ACHN (cell line): Measurements from ENCODE around the gene CDC42EP5.

ENCODE experiments used
- DNase-seq: peaks from one replicate; pipeline ENCODE4 v3.0.0-alpha.2; 2015
- in situ Hi-C: cut with HindIII; loops from 2 replicates; pipeline ENCODE4 v1.10.0; 2017; ENCODE audit warnings: low sequenced_read_pairs, low pct_ligation_motif_present, low pct_unique_long_range_greater_than_20kb

CDC42EP5 gene

DNA sequence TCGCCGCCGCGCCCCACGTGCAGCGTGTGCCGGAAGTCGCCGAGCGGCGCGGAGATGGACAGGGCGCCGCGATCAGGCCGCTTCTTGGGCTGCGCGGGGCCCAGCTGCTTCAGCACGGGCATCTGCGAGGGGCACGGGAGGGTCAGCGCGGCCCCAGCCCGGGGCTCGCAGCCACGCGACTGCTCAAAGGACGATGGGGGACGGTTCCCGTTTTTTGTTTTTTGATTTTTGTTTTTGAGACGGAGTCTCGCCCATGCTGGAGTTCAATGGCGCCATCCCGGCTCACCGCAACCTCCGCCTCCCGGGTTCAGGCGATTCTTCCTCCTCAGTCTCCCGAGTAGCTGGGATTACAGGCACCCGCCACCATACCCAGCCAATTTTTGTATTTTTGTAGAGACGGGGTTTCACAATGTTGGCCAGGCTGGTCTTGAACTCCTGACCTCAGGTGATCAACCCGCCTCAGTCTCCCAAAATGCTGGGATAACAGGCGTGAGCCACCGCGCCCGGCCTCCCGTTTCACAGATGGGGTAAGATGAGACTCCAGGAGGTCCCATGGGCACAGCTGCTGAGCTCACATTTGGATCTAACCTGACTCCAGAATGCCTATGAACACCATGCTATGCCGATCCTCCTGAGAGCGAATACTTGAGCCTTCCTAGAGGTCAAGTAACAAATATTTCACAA lies 7.5 kb downstream of the CDC42EP5 start:
- DNase-seq, result no peak
- in situ Hi-C loops, result no loop called here

DNA sequence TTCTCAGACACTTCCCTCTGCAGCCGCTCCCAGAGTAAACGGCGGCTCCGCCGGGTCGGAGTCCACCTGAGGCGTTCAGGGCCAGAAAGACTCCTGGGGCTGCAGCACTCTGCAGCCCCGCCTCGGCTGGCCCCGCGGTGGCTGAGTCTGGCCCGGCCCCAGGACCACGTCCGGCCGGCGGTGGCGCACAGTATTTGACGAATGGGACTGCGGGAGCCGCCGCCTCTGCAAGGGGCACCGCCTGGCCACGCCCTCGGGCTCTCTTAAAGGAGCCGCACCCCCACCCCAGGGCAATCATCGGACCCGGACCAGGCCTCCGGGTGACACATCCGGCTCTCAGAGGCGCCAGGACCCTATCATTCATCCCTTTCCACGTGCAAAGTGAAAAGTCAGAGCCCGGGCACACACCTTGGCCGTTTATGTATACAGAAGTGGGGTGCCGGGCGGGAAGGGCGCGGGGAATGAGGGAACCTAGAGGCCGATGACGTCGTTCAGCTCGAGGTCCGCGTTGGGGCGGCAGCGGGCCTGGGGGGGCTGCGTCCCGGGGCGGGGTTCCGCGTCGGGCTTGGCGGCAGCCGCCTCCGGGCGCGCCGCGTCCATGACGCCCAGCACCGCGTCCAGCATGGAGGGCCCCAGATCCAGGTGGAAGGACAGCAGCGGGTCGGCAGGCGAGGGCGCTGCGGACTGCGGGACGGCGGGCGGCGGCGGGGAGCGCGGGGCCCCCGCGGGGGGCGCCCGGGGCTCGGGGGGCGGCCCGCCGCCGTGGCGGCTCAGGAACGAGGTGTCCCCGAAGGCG lies 8.3 kb downstream of the CDC42EP5 start:
- peak; percentile 84 for DNase-seq
- in situ Hi-C loops, result no loop called here

DNA sequence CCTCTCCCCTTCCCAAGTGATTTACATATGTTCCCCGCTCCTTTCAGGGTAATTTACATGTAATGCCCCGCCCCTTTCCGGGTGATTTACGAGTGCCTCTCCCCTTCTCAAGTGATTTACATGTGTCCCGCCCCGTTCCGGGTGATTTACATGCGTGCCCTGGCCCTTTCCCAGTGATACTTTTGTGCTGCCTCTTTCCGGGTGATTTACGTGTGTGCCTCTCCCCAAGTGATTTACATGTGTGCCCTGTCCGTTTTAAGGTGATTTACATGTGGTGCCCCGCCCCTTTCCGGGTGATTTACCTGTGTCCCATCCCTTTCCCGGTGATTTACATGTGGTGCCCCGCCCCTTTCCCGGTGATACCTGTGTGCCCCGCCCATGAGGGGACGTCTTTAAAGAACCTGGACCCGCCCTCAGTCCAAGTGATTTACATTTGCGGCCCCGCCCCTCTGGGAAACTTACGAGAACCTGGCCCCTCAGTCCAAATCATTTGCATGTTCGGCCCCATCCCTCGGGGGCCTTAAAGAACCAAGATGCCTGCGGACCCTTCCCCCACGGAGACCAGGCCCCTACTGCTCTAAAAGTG lies 9.0 kb downstream of the CDC42EP5 start:
- in situ Hi-C loops, result no loop called here
- peak; percentile 79 for DNase-seq

DNA sequence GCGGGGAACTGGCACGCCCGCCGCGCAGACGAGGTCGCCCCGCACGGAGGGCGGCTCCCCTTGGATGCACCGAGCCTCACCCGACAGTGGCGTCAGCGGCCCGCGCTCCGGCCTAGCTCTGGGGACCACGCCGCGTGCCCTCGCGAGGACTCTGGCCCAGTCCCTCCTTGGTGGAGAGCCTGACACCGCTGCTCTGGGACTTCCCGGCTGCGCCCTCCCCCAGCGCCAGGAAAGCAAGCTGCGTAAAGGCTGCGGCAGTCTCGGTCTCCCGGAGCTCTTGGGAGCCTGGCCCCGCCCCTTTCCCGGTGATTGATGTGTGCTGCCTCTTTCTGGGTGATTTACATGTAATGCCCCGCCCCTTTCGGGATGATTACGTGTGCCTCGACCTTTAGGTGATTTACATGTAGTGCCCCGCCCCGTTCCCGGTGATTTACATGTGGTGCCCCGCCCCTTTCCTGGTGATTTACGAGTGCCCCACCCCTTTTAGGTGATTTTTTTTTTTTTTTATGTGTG lies 9.5 kb downstream of the CDC42EP5 start, which contains the start of gene LENG9:
TSS of gene LENG9 (minus strand) at position 248 of the 513 bp plus-strand sequence. CDS start 252 bp downstream, outside the sequence.
- in situ Hi-C loops, result no loop called here
- peak; percentile 51 for DNase-seq

DNA sequence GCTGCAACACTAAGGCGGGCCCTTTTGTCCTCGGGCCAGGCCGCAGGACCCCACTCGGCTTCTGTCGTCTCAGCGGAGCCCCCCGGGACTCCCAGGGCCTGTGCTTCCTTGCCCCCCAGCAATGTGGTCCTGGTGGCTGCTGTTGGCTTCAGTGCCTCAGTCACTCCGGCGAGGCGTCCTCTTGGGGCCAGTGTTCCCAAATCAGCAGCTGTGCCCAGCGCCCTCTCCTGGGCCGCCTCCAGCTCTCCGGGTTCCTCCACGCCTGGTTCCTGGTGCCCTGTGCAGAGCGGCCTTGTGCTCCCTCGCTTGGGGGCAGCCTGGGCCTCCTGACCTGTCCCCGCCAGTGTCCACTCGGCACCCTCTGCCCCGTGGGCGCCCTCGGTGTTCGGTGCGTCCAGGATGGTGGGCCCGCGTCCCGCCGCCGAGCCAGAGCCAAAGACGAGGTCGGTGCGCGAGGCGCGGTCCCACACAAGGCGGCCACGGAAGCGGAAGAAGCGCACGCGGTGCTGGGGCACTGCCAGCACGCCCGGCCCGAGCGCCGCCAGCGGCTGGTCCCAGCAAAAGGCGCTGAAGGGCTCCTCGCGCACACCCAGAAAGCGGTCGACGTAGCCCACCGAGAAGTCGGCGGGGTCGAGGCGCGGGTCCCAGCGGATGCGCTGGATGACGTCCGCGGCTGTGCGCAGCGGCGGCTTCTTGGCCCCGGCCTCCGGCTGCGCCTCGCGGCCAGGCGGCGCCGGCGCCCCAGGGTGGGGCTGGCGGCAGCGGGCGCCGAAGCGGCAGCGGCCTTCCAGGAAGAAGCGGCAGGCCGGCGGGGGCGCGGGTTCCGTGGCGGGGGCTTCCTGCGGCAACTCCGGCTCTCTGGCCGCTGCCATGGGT lies 10.2 kb downstream of the CDC42EP5 start:
- no peak for DNase-seq
- in situ Hi-C loops, result no loop called here

DNA sequence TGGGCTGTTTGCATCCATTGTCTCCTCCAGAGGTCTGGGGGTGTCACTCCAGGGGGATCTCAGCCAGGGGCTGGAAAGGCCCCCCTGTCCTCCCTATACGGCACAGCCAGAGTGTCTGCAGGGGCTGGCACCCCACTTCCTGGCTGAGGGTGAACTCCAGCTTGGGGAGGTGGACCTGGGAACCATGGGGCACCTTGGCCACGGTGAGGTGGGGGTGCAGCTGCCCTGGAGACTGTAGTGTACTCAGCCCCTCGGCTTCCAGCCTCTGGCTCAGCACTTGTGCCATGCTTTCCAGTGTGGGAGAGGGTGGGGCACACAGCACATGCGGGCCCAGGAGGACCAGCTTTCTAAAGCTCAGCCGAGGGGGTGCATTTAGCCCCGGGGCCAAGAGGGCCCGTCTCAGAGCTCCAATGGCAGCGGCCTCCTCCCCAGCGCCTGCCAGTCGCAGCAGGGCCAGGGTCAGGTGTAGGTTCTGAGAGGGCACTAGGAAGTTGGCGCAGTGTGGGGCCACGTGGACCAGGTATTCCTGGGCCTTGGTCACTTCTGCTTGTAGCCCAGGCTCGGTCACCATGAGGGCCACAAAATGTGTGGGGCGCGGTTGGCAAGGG lies 10.9 kb downstream of the CDC42EP5 start:
- no peak for DNase-seq
- in situ Hi-C loops, result no loop called here

DNA sequence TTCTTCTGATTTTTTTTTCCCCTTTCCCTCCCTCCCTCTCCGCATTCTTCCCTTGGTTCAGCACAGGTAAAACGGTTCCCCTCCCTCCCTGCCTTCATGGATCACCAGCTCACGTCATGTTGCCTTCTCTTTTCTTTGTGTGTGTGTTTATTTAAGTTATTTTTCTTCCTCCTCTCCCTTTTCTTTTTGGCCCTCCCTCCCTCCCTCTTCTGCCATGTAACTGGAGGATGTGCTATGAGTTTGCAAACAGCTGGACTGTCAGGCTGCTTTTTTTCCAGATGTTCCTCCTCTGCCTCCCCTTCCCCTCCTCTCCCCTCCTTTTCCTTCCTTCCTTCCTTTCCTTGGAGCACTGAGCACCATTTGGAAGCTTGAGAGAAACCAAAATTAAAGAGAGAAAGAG lies 11.5 kb downstream of the CDC42EP5 start:
- in situ Hi-C loops, result no loop called here
- DNase-seq, result no peak

DNA sequence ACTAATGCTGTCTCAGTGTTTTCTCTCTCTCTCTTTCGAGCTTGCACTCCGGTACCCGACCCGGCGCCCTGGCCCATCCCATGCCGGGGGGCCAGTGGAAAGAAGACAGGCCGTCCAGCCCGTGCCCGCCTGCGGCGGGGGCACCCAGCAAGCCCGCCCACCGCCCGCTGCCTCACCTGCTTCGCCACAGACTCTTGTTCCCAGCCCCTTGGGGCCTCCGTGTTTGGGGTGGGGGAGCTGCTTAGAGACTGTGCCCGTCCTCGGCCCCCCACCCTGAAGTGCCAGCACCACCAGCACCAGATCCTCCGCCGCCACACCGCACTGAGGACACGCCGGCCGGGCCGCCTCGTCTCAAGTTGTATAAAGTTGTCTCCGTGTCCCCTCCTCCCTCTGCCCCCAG lies 11.9 kb downstream of the CDC42EP5 start:
- DNase-seq, result no peak
- in situ Hi-C loops, result no loop called here

DNA sequence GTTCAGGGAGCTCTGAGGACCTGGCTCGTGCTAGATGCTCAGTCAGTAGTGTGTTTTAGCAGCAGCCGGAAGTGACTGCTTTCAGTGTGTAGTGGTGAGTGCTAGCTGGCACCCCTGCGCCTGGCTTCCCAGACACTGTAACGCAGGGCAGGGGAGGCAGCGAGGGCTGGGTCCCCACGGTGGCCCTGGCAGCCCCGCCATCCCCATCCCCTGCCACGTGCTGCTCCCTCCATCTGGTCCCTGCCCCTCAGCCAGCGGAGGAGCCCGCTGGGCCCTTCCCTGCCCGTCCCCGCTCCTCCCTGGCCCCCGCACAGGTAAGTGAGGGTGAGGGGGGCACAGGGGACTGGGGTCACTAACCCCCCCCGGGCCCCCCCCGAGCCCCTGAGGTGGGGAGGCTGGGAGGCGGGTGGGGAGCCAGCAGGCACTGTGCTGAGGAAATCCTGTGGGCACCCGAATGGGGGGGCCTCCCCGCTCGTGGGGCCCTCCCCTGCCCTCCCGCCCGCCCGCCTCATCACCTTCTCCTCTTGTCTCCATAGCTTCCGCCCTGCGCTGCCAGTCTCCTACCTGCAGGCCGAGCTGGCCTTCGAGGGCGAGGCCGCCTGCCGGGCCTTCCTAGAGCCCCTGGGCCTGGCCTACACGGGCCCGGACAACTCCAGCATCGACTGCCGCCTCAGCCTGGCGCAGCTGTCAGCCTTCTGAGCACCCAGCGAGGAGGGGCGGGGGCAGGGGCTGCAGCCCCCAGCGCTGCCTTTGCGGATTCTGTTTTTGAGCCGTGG lies 12.7 kb downstream of the CDC42EP5 start:
- in situ Hi-C loops, result no loop called here
- no peak for DNase-seq

DNA sequence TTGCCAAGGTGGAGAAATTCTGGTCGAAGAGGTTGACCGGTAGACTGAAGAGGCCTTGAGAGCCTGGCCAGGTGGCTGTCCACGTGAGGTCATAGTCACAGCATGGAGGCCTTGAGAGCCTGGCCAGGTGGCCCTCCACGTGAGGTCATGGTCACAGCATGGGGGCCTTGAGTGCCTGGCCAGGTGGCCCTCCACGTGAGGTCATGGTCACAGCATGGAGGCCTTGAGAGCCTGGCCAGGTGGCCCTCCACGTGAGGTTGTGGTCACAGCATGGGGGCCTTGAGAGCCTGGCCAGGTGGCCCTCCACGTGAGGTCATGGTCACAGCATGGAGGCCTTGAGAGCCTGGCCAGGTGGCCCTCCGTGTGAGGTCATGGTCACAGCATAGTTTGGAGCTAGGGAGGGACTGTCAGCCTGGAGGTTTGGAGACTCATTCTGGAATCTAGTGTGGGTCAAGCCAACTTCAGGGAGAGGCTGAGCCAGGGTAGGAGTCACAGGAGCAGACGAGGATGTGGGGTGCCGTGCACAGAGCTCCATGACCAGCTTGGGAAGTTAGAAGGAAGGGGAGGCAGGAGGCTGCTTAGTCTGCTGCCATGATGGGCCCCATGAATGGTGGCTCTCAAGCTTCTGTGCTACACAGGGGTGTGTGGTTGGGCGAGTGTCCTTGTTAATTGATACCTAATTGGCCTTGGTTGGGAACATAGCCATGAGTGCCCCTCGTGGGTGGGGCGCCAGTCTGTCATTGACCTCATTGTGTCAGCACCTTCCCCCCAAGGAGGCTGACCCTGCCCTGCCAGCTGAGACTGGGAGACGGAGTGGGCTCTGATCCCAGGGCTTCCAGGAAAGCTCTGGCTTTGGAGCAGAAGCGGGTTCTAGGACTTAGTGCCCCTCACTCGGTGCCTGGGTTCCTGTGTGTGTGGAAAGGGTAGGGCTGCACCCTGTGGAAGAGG lies 13.5 kb downstream of the CDC42EP5 start:
- in situ Hi-C loops, result no loop called here

DNA sequence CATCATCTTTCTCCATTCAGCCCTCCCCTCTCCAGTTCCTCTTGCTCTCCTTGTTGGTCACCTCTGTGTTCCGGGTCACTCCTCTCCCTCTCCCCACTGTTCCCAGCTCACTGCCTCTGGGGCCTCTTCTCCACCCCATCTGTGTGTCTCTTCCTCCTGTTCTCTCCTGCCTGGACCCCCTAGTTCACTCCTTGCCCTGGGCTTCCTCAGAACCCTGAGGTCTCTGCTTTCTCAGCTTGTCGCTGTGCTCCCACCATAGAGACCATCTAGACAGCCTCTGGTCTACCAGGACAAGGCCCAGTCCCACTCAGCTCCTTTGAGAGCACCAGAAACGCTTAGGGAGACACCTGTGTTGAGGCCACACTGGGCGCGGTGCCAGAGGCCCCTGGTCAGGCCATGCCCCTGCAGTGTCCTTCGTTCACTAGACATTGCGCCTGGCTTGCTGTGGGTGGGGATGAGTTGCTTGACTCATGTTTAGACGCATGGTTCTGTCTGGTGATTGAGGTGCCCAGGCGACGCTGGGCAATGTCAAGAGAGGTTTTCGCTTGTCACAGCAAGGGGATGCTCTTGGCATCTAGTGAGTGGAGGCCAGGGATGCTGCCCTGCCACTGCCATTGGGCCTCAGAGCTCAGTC lies 14.3 kb downstream of the CDC42EP5 start:
- DNase-seq, result no peak
- in situ Hi-C loops, result no loop called here

More for the DNA sequence above, 13.5 kb downstream of the CDC42EP5 start:
- no peak for DNase-seq

DNA sequence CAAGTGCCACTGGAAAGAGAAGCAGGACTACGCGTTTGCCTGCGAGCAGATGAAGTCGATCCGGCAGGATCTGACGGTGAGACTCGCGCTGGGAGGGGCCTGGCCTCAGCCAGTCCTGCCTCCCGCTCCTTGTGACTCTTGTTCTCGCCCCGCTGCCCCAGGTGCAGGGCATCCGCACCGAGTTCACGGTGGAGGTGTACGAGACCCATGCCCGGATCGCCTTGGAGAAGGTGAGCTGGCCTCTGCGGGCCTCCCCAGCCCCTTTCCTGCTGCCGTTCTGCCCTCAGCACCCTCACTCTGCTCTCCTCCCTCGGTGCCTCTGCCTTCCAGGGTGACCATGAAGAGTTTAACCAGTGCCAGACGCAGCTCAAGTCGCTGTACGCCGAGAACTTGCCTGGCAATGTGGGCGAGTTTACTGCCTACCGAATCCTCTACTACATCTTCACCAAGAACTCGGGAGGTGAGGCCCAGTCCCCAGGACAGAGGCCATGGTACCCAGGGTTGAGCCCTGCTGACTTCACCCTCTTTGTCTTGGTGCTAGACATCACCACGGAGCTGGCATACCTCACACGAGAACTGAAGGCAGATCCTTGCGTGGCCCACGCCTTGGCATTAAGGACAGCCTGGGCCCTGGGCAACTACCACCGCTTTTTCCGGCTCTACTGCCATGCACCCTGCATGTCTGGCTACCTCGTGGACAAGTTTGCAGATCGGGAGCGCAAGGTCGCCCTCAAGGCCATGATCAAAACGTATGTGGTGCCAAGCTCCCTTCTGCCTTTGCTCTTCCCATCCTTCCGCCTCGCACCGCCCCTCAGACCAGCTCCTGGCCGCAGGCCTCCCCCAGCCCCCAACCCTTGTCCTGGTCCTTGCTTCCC lies 15.1 kb downstream of the CDC42EP5 start:
- DNase-seq, result no peak
- in situ Hi-C loops, result no loop called here

DNA sequence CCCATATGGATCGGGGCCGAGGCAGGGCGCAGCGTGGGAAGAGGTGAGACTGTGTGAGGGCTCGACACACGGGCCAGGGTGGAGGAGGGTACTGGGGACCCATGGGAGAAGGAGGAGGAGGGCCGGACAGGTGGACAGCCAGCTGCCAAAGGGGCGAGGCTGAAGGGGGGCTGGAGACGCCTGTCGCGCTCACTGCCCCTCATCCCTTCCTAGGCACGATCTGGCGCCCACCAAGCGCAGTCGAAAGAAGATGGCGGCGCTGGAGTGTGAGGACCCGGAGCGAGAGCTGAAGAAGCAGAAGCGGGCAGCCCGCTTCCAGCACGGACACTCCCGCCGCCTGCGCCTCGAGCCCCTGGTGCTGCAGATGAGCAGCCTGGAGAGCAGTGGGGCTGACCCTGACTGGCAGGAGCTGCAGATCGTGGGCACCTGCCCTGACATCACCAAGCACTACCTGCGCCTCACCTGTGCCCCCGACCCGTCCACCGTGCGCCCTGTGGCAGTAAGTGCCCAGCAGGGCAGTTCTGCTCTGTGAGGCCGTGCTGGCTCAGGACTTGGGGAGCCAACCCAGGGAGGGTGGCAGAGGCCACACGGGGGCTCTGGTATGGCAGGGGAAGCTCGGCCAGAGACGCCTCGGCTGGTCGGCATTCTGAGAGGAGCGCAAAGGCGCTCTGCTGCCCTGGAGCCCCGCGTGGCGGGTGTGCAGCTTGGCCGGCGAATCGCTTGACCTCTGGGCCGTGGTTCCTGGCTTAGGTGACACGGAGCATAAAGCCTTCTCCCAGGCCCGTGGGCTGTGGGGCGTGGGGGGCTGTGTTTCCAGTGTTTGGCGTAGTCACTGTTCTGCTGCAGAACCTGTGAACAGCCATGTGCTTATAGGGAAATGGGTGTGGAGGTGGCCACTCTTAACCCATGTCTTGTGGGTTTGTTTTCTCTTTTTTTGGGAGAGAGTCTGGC lies 16.4 kb downstream of the CDC42EP5 start:
- DNase-seq, result no peak
- in situ Hi-C loops, result no loop called here

DNA sequence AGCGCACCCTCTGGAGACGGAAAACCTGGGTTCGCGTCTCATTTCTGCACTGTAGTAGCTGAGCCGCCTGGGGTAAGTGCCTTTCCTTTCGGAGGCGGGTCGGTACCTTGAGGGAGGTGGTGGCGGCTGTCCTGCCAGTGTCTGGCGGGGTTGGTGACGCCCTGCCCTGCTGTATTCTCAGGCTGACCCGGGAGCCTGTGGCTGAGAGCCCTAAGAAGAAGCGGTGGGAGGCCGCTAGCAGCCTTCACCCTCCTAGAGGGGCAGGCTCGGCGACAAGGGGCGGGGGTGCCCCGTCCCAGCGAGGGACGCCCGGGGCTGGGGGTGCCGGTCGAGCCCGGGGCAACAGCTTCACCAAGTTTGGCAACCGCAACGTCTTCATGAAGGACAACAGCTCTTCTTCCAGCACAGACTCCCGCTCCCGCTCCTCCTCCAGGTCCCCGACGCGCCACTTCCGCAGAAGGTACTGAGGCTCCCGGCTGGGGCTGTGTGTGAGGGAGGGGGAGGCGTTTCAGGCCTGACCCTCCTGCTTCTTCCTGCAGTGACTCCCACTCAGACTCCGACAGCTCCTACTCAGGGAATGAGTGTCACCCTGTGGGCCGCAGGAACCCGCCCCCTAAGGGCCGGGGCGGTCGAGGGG lies 17.2 kb downstream of the CDC42EP5 start:
- in situ Hi-C loops, result no loop called here
- no peak for DNase-seq
